Measurements from ENCODE around the gene LRRC23. TPM values are rescaled to one million over a fixed set of nuclear protein-coding genes. Genes with fewer than 3 reads are reported as not detected.

Gene LRRC23
- total and polyA plus RNA-seq, 9 of the 15 experiments (the other 6 are each of a cell fraction or from before 2014, with no cell fraction given) = 2.2 to 7.0 (median 3.0) TPM

DNA sequence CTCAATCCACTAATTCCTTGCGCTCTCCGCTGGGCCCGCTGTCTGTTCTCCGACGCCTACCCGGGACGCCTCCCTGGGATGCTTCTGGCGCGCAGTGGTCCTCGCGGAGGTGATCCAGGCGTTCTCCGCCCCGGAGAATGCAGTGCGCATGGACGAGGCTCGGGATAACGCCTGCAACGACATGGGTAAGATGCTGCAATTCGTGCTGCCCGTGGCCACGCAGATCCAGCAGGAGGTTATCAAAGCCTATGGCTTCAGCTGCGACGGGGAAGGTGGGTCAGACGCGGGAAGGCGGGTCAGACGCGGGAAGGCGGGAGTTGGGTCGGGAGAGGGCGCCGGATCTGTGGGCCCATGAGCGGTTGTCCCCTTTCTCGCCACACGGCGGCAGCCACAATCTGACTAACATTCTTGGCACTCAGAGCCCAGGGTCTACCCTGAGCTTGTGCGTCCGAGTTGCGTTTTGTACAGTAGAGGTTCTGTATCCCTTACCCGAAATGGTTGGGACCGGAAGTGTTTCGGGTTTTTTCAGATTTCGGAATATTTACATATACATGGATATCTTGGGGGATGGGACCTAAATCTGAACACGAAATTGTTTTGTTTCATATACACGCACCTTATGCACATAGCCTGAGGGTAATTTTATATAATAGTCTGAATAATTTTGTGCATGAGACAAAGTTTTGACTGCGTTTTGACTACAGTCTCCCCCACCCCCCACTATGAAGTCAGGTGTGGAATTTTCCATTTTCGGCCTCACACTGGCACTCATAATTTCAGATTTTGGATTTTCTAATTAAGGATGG is 40.0 kb downstream of the LRRC23 start (continued):
- TF ChIP-seq, protein P1, sequence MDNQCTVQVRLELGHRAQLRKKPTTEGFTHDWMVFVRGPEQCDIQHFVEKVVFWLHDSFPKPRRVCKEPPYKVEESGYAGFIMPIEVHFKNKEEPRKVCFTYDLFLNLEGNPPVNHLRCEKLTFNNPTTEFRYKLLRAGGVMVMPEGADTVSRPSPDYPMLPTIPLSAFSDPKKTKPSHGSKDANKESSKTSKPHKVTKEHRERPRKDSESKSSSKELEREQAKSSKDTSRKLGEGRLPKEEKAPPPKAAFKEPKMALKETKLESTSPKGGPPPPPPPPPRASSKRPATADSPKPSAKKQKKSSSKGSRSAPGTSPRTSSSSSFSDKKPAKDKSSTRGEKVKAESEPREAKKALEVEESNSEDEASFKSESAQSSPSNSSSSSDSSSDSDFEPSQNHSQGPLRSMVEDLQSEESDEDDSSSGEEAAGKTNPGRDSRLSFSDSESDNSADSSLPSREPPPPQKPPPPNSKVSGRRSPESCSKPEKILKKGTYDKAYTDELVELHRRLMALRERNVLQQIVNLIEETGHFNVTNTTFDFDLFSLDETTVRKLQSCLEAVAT (IDR thresholded peaks at IDR 0.05) = peak in 1 of 2 experiments; percentile 80; a peak in 1 of 4 replicates
- TF ChIP-seq SETDB1 (IDR thresholded peaks at IDR 0.05; ENCODE audit: low read length) = no peak
- TF ChIP-seq RBM34 (IDR thresholded peaks at IDR 0.05; ENCODE audit: borderline replicate concordance, insufficient read depth, low read length) = no peak
- no peak for TF ChIP-seq ZNF79 (CRISPR knock-in tag; IDR thresholded peaks at IDR 0.05; ENCODE audit: low read depth)
- TF ChIP-seq, protein P2, sequence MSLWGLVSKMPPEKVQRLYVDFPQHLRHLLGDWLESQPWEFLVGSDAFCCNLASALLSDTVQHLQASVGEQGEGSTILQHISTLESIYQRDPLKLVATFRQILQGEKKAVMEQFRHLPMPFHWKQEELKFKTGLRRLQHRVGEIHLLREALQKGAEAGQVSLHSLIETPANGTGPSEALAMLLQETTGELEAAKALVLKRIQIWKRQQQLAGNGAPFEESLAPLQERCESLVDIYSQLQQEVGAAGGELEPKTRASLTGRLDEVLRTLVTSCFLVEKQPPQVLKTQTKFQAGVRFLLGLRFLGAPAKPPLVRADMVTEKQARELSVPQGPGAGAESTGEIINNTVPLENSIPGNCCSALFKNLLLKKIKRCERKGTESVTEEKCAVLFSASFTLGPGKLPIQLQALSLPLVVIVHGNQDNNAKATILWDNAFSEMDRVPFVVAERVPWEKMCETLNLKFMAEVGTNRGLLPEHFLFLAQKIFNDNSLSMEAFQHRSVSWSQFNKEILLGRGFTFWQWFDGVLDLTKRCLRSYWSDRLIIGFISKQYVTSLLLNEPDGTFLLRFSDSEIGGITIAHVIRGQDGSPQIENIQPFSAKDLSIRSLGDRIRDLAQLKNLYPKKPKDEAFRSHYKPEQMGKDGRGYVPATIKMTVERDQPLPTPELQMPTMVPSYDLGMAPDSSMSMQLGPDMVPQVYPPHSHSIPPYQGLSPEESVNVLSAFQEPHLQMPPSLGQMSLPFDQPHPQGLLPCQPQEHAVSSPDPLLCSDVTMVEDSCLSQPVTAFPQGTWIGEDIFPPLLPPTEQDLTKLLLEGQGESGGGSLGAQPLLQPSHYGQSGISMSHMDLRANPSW (CRISPR knock-in tag; IDR thresholded peaks at IDR 0.05) = no peak; the same call in 1 of the 2 replicates
- peak; percentile 85; the same call in 1 of the 2 replicates for TF ChIP-seq RB1 (IDR thresholded peaks at IDR 0.05; ENCODE audit: low read depth)
- peak; percentile 30; the same call in 1 of the 2 replicates for TF ChIP-seq ZNF431 (CRISPR knock-in tag; IDR thresholded peaks at IDR 0.05)
- no peak for TF ChIP-seq ZNF584 (CRISPR knock-in tag; IDR thresholded peaks at IDR 0.05; ENCODE audit: low read depth)
- no peak for TF ChIP-seq HDAC3 (IDR thresholded peaks at IDR 0.05; ENCODE audit: borderline replicate concordance, partially characterized antibody)
- TF ChIP-seq, protein P3, sequence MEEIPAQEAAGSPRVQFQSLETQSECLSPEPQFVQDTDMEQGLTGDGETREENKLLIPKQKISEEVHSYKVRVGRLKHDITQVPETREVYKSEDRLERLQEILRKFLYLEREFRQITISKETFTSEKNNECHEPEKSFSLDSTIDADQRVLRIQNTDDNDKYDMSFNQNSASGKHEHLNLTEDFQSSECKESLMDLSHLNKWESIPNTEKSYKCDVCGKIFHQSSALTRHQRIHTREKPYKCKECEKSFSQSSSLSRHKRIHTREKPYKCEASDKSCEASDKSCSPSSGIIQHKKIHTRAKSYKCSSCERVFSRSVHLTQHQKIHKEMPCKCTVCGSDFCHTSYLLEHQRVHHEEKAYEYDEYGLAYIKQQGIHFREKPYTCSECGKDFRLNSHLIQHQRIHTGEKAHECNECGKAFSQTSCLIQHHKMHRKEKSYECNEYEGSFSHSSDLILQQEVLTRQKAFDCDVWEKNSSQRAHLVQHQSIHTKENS (CRISPR knock-in tag; IDR thresholded peaks at IDR 0.05) = no peak
- no peak for TF ChIP-seq PHB (CRISPR knock-in tag; IDR thresholded peaks at IDR 0.05)
- no peak for TF ChIP-seq FOXM1 (IDR thresholded peaks at IDR 0.05; ENCODE audit: low read depth)
- TF ChIP-seq FOXM1 (CRISPR knock-in tag; IDR thresholded peaks at IDR 0.05; ENCODE audit: low read depth) = no peak
- no peak for TF ChIP-seq BMI1 (IDR thresholded peaks at IDR 0.05; ENCODE audit: low read length)
- no peak for TF ChIP-seq ASH1L (IDR thresholded peaks at IDR 0.05; ENCODE audit: borderline replicate concordance, low read depth, partially characterized antibody)
- no peak for TF ChIP-seq ZNF507 (tag; conservative IDR thresholded peaks at IDR 0.05)
- TF ChIP-seq, protein P4, sequence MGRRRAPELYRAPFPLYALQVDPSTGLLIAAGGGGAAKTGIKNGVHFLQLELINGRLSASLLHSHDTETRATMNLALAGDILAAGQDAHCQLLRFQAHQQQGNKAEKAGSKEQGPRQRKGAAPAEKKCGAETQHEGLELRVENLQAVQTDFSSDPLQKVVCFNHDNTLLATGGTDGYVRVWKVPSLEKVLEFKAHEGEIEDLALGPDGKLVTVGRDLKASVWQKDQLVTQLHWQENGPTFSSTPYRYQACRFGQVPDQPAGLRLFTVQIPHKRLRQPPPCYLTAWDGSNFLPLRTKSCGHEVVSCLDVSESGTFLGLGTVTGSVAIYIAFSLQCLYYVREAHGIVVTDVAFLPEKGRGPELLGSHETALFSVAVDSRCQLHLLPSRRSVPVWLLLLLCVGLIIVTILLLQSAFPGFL (CRISPR knock-in tag; IDR thresholded peaks at IDR 0.05) = peak; percentile 64; the same call in 1 of the 2 replicates
- peak; percentile 84 for TF ChIP-seq ZNF263 (CRISPR knock-in tag; IDR thresholded peaks at IDR 0.05; ENCODE audit: borderline replicate concordance)
- no peak for TF ChIP-seq CCAR2 (IDR thresholded peaks at IDR 0.05; ENCODE audit: low read depth, low read length)
